Frontal cortex (tissue), 4 donors: ENCODE data around the gene AQP6. TPM values are rescaled to one million over a fixed set of nuclear protein-coding genes. Genes with fewer than 3 reads are reported as not detected.

ENCODE experiments used
- DNase-seq, 2 donors: peaks; one replicate each; pipeline ENCODE4 v3.0.0; 2012; ENCODE audit warnings: low spot score in 2 of 2
- FAIRE-seq: peaks from 2 replicates; lab custom pipeline; 2012; peaks lifted over from hg19 to GRCh38; lab: Jason Lieb, UNC
- total RNA-seq: library from RNA; depleted of rRNA; stranded (reverse); fragments of >200 nt; gene quantifications from one replicate; pipeline ENCODE4 v1.2.3, GENCODE V29; 2014
- donor health status: control.
- donor health status: control.
- donor health status: control.

The AQP6 gene
- total RNA-seq, 1 donor from 2014 or later, result not detected

DNA sequence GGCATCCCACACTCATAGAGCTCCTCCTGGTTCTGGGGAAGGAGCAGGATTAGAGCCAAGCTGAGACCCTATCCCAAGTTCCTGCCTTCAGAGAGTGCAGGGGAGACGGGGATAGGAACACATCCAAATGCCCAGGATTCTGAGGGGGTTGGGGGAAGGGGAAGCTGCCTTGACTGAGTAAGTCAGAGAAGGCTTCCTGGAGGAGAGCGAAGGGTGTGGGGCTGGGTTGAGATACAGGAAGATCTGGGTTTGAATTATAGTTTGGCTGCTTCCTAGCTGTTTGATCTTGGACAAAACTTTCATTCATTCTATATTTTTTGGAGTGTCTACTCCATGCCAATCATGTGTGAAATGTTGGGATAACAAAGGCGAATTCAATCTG, 30.2 kb upstream of the AQP6 start:
- FAIRE-seq (no peak), DNase-seq (no peak)

DNA sequence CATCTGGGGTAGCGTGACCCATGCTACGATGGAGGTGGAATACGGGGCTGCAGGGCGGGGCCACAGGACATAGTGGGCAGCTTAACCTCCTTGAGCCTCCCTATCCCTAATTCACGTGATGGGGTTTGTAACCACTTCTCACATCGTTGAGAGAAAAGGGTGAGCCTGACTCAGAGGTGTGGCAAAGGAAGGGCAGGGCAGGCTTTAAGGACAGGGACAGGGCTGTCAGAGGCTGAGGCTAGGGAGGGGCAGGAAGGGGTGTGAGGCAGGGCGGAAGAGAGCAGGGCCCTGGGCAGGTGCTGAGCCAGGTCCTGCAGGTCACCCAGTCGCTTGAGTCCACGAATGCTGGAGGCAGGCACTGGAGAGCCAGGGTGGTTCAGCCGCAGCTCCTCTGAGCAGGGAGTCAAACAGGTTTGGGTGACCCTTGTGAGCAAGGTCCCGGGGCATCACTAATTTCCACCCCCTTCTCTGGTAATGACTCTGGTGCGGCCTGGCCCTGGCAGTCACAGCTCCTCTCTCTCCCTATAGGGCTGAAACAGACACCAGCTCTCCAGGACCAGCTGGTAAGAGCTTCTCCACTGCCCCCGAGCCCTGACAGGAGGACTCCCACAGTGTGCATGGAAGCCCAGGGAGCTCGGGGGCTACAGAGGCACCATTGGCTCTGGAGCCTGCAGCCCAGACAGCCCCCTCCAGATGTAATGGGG, 29.7 kb upstream of the AQP6 start:
- FAIRE-seq (no peak), DNase-seq (no peak)

DNA sequence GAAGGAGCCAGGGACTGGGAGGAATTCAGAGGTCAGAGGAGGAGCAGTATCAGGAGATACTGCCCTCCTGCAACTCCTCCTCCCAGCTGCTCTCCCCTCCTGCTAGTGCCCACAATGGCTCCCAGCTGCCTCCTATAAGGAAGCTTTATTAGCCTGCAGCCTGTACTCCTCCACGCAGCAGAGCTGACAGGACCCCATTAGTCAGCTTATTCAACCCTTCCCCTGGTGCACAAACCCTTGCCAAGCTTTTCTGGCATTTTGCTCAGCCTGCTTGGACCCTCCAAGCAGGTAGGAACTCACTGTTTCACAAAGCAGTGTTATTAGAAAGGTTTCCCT, 29.2 kb upstream of the AQP6 start:
- FAIRE-seq, result no peak
- DNase-seq, result no peak

DNA sequence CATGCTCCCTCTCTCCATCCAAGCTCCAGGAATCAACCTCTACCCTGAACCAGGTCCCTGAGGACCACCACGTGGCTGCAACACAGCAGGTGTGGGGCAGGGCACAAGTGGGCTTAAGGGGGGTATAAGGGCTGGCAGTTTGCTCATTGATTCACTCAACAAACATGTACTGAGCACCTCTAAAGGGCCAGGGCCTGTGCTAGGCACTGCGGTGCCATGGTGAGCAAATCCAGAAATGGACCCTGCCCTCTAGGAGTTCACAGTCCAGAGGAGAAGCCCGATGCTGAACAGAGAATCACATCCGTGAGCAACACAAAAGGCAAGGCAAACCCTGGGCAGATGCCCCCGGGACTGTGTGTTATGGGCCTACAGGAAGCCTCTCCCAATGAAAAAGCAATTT, 28.7 kb upstream of the AQP6 start:
- FAIRE-seq (no peak), DNase-seq (no peak)

DNA sequence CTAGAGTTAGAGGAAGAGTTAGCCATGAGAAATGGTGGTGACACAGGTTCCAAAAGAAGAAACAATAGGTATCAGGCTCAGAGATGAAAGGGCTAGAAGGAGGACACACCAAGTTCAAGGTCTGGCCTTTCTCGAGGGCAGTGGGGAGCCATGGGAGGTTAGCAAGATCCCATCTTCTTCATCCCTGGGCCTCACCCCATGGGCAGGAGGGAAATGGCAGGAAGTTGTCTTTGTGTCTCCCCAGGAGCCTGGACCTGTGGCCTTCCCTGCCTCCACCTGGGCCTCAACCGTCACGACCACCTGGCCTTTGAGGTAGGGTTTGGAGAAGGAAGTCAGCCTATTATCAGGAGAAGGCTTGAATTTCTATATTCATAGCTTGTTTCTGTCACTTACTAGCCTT, 28.0 kb upstream of the AQP6 start:
- DNase-seq, result no peak
- no peak for FAIRE-seq

DNA sequence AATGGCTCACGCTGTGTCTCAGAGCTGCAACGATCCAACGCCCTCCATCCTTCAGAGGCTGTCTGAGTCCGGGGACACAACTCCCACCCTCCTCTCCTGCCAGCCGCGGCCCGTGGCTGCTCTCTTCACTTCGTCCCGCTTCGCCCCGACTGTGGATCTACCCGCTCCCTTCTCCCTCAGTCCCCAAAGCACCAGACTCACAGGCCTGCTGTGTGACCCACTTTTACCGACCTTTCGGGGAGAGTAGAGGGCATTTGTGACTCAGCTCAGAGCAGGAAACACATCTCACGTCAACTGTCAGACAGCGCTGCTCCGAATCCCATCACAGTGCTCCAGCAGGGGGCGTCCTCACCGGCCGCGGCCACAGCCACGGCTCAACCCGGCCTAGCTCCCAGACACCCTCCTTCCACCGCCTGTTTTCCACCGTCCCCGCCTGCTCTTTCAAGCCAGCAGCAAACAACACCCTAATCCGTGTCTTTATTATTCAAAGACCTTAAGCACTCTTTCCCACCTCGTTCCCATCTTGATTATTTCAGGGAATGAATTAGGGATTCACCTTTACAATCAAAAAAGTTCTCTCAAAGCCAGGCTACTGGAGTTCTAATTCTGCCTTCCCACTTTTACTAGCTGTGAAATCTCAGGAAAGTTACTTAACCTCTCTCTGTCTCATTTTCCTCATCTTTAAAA, 27.2 kb upstream of the AQP6 start:
- DNase-seq (peak in 1 of 2 donors; percentile 90), FAIRE-seq (no peak)

DNA sequence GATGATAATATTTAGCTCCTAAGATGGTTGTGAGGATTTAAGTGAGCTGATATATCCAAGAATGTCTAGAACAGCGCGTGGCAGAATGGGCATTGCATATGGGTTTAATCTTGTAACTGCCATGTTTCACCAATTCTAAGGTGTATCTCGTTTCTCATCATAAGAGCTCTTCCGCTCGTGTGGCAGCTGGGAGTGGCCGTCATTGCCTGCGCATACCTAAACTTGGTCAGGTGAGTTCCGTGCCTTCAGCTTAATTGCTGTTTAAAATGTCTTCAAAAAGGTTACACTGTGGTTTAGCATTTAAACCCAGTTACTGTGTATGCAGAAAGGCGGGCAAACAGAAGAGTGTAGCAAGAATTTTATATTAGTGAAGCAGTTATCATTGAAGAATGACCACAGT, 26.7 kb upstream of the AQP6 start:
- FAIRE-seq (no peak), DNase-seq (no peak)

DNA sequence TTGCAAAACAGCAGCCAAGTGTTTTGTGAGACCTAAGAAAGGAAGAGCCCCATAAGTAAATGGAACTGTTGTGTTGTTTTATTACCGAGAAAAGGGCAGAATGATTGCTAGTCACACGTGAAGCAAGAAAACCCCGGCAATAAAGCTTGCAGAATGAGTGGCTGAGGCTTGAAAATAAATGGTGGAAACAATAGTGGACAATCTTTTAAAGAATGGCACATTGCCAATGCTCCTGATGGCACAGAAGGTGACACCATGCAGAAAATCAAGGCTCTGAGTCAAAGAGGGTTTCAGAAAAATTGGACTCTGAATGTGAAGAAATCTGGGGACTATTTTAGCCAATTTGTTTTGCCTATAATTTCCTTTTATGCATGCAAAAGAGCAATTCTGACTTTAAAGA, 26.2 kb upstream of the AQP6 start:
- FAIRE-seq (no peak), DNase-seq (no peak)

DNA sequence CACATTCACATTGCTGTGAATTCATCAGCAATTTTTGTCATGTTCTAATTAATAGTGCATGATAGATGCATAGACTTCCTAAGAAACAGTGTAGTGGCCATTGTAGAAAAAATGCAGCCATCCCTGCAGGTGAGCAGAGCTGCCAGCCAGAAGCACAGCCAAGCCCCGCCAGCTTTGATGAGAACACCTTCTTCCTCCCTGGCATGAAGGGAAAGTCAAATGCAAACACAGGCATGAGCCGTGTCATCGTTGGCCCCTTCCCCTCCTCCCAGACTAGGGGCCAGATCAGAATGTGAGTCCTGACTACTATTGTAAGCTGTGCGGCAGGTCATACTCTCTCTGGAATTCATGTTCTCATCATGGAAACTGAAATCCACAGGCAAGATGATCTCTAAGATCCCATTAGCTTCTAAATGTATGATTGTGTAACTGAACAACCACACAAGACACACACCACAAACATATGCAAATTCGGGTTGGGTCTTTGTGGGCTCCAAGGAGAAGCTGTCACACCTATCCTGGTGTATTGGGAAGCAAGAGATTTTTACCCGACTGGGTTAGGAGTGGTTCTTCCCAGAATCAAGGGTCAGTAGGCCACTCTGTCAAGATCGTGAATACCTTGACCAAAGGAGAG, 25.0 kb upstream of the AQP6 start:
- no peak for DNase-seq
- no peak for FAIRE-seq

DNA sequence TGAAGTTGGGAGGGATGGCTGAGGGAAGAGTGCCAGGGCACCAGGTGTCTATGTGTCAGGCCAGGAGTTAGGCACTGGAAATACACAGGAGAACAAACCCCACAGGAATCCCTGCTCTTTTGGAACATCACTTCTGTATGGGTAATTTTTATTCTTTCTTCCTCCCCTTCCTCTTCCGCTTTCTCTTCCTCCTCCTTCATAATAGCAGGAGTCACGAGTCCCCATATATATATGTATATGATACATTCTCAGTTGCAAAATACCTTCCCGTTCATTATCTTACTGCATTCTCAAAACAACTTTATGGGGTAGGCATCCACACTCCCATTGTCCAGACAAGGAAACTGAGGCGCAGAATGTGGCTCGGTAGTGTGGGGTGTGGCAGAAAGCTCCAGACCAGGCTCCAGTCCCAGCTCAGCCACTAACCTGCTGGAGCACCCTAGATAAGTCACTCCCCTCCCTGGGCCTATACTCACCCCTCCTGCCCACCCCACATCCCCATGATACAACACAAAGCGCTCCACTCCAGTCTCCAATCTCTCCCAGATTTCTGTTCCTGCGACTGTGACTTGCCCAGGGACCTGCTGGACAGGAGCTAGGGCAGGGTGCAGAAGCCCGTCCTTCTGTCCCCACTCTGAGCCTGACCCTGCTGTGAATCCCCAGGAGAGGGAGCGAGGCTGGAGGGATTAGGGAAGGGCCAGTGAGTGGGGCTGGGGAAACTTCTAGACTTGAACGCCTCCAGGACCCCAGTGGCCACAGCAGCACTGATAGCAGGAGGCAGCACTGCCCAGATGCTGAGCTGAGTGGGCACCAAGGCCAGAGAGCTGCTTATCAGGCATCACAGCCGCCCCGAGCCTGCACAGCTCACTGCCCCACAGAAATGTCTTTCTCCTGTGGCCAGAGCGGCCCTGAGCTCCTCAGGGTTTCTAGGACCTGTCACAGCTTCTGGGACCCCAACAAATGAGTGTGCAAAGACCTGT, 23.6 kb upstream of the AQP6 start:
- no peak for FAIRE-seq

DNA sequence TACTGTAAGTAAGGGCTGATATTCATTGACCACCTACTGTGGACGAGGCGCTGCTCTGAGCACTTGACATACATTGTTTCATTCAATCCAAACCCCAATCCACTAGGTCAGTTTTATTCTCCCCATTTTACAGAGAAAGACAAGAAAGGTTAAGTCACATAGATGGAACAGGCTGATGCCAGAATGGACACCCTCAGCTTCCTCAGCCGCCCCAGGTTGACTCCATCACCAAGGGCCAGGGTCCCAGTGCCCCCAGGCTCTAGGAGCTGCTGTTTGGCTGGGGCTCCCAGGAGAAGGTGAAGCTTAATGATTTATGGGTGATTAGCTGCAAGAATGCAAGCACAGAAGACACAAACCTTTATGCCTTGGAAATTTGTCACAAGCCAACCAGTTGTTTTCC, 22.9 kb upstream of the AQP6 start:
- FAIRE-seq, result no peak

More for the DNA sequence above, 23.6 kb upstream of the AQP6 start:
- no peak for DNase-seq

DNA sequence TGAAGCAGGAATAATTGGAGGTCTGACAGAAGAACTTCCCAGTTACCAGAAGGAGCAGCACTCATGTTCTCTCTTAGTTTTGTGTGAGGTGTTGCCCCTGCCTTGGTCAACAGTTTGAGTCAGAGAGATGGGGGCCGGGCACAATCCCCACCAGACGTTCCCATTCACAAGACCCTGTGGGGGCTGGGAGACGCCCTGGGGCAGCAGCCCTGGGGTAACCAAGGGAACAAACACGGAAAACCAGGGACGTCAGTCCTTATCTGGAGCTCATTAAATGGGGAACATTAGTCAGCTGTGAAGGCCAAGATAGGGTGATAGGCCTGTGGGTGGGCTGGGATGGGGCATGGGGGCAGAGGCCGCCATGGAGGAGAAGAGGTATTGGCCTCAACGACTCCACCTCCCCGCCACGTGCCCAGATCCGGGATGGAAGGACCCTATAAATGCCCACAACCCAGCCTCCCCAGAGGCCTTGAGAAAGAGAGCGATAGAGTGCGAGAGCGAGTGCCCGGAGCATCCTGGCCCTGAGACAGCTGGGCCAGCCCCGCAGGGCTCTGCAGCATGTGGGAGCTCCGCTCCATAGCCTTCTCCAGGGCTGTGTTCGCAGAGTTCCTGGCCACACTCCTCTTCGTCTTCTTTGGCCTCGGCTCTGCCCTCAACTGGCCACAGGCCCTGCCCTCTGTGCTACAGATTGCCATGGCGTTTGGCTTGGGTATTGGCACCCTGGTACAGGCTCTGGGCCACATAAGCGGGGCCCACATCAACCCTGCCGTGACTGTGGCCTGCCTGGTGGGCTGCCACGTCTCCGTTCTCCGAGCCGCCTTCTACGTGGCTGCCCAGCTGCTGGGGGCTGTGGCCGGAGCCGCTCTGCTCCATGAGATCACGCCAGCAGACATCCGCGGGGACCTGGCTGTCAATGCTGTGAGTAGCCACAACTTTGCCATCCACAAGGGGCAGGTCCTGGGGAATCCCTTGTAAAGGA, 22.2 kb upstream of the AQP6 start, which contains the start of gene AQP2:
AQP2 (plus strand) TSS at position 465 of the 979 bp plus-strand sequence; CDS start at position 559, 94 bp downstream.
- FAIRE-seq (no peak), DNase-seq (no peak)

More for the DNA sequence above, 22.9 kb upstream of the AQP6 start:
- no peak for DNase-seq

DNA sequence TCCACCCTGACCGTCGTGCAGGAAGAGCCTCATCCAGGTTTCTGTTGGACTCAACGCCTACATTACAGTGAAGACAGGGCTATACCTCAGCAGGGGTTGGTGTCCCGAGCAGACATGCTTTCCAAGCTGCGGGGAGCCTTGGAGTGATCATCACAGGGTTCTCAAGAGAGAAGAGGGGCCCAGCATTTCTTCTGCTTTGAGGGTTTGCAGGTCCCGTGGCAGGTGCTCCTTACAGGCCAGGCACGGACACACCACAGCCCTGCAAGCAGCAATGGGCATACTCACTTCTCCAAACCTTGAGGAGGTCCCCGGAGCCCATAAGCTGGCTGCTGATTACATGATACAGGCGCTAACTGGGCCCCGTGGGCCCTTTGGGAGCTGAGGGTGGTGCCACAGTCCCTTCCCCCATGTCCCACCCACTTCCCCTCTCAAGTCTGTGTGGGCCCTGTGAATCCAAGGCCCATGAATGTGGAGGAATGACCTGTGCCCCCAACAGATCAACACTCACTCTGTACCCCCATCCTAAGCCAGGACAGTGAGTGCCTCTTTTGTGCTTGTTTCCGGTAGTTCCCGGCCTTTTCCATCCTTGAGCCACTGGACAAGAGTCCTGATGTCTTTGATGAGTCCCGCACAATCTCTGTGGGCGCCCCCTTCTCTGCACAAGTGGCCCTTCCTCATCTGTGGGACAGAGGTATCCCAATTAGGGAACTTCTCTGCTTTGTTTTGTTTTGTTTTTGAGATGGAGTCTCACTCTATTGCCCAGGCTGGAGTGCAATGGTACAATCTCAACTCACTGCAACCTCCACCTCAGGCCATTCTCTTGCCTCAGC, 21.1 kb upstream of the AQP6 start:
- DNase-seq (no peak), FAIRE-seq (no peak)

DNA sequence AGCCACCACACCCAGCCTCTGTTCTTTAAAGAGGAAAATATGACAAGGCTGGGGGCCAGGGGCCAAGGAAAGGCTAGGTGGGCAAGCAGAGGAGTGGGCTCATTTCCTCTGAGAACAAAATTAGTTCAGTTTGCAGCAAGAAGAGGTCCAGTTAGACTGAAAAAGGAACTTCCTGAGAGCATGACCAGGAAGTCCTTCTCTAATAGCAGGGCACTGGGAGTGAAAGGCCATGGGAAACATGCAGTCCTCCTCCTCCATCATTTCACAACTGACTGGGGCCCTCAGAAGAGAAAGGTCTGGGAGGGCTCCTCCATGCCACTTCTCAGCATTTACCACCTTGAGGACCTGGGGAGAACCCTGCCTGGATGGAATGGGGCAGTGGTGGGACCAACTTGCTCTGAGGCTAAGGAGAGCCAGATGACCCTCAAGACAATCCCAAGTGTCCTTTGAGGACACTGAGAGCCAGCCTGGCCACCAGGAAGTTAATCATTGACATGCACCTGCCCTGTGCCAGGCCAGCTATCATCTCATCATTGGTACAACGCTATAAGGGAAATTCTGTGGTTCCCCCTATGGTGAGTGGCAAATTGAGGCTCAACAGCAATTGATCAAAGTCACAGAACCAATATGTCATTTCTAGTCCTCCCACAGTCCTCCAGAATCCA, 20.2 kb upstream of the AQP6 start:
- DNase-seq, result no peak
- FAIRE-seq, result no peak

DNA sequence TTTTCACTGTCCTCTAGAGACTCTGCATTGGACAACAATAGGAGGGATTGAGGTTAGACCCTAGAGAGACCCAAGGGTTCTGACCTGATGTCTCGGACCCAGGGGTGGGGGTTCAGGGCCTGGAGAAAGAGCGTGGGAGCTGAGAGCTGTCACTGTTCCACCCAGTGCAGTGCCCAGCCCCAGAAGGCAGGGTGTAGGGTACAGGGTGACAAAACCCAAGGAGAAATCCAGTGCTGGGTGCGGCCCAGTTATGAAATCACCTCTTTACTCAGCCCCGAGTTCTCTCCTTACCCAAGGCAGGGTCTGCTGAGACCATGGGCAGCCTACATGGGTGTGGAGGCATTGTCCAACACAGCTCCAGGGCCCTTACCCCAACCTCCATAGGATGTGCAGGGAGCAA, 19.6 kb upstream of the AQP6 start:
- FAIRE-seq (no peak), DNase-seq (no peak)

DNA sequence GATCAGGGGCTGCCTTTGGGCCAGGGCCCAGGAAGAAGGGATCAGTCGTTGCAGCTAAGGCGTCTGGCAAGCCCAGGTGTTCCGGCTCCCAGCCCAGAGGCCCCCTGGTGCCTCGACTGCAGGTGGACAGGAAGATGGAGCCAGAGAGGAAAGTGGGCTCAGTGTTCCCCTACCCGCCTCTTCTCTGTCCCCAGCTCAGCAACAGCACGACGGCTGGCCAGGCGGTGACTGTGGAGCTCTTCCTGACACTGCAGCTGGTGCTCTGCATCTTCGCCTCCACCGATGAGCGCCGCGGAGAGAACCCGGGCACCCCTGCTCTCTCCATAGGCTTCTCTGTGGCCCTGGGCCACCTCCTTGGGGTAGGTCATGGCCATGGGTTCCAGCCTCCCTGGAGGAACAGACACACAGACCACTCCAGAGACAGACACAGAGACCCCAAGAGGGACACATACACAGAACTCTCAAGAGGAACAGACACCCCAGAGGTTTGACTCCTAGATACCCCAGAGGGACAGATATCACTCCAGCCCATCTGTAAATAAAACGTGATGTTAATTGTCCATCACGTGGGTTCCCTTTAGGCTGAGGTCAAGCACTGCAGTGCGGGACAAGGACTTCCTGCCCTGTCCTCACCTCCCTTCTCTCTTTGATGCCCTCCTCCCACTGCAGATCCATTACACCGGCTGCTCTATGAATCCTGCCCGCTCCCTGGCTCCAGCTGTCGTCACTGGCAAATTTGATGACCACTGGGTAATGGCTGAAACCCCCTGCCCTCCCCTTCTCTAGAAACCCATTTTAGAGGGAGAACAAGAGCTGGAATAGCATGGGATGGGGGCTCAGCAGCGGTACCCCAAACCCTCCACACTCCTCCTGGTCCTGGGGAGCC, 18.5 kb upstream of the AQP6 start:
- DNase-seq (no peak), FAIRE-seq (no peak)
